Uterus (tissue), 2 donors: ENCODE results near the gene AGXT2.

Experiments
- CTCF ChIP-seq, 4 experiments: fragments of 200-600 bp in 2 of 4; fragments of 450-650 bp in 2 of 4; sonication (generic) in 2 of 4; IDR thresholded peaks; one replicate each; pipeline ENCODE4 v1.5.1; 2016 to 2019; ENCODE audit warnings: antibody characterized with exemption in 4 of 4, mild to moderate bottlenecking in 2 of 4, moderate library complexity in 1 of 4
- POLR2A ChIP-seq, 2 donors: fragments of 450-650 bp; IDR thresholded peaks; one replicate each; pipeline ENCODE4 v1.6.1; 2016; ENCODE audit warnings: antibody characterized with exemption in 2 of 2, mild to moderate bottlenecking in 1 of 2, moderate library complexity in 1 of 2

GRCh38 chr5:35009019-35009418 lies 38.7 kb downstream of the AGXT2 start:
- TF ChIP-seq CTCF (IDR thresholded peaks at IDR 0.05) (no peak), POLR2A (IDR thresholded peaks at IDR 0.05) (no peak)
